Cardiac muscle cell (in vitro differentiated cells and primary cell): ENCODE measurements around the gene DELE1. TPM values are rescaled to one million over a fixed set of nuclear protein-coding genes. Genes with fewer than 3 reads are reported as not detected.
"Not testable (repeated sequence)": the region's sequence is repeated elsewhere in the genome, so short reads cannot be mapped to it uniquely, and the experiment has no call there.

Experiments
- DNase-seq, 2 donors: peaks; one replicate each; pipeline versions ENCODE4 v3.0.0 to v3.0.0-alpha.2; 2010 to 2017; ENCODE audit warnings: low read depth in 1 of 2, low spot score in 1 of 2
- H3K27ac ChIP-seq: fragments of 200-600 bp; sonication (generic); 2 replicates; pipeline ENCODE4 v1.5.1; 2016
- H3K27me3 ChIP-seq: fragments of 200-600 bp; sonication (generic); 2 replicates; pipeline ENCODE4 v1.6.0; 2016; ENCODE audit warnings: control low read depth
- H3K36me3 ChIP-seq: fragments of 200-600 bp; sonication (generic); 2 replicates; pipeline ENCODE4 v1.5.1; 2016; ENCODE audit warnings: control low read depth
- H3K4me1 ChIP-seq: fragments of 200-600 bp; sonication (generic); 2 replicates; pipeline ENCODE4 v1.8.1; 2017; ENCODE audit warnings: low read depth, mild to moderate bottlenecking, mixed run types
- H3K4me3 ChIP-seq: fragments of 200-600 bp; sonication (generic); 2 replicates; pipeline ENCODE4 v1.5.1; 2016; ENCODE audit warnings: mild to moderate bottlenecking
- H3K9me3 ChIP-seq: fragments of 200-600 bp; sonication (generic); 2 replicates; pipeline ENCODE4 v1.5.1; 2017; ENCODE audit warnings: low read depth, mild to moderate bottlenecking, control low read depth
- CTCF ChIP-seq: IDR thresholded peaks from 2 replicates; pipeline ENCODE4 v1.5.1; 2012; ENCODE audit warnings: low read depth, mild to moderate bottlenecking, low read length
- polyA plus RNA-seq: library from polyadenylated mRNA; unstranded; fragments of >200 nt; fragmentation: Nextera tagmentation; extraction: Ambion mirVana; gene quantifications from 2 replicates; pipeline ENCODE4 v1.2.1, GENCODE V29; 2016
- total RNA-seq: library from RNA; depleted of rRNA; stranded (reverse); fragments of >200 nt; gene quantifications from 2 replicates; pipeline ENCODE4 v1.2.3, GENCODE V29; 2016

Gene DELE1
- total and polyA plus RNA-seq, 2 experiments from 2014 or later = 58.1 to 101 TPM

- H3K27ac ChIP-seq = no peak overlapping the region
- H3K36me3 ChIP-seq = no peaks in the 10 kb centered on the region
- DNase-seq = no peak
- peaks cover 6% of the 10 kb centered on the region for H3K4me1 ChIP-seq
- H3K27me3 ChIP-seq = no peaks in the 10 kb centered on the region
- no peaks in the 10 kb centered on the region for H3K9me3 ChIP-seq
- H3K4me3 ChIP-seq = no peak overlapping the region
- no peak for TF ChIP-seq CTCF
These were observed 4.2 kb upstream of the DELE1 start for GRCh38 chr5:141919218-141920119.

- H3K9me3 ChIP-seq = no peaks in the 10 kb centered on the region
- DNase-seq = no peak
- H3K36me3 ChIP-seq = no peaks in the 10 kb centered on the region
- H3K27me3 ChIP-seq = no peaks in the 10 kb centered on the region
- H3K27ac ChIP-seq = no peak overlapping the region
- no peak for TF ChIP-seq CTCF
- H3K4me1 ChIP-seq = peaks cover 7% of the 10 kb centered on the region
- no peak overlapping the region for H3K4me3 ChIP-seq
These were observed 2.9 kb upstream of the DELE1 start for GRCh38 chr5:141920771-141921170.

GRCh38 chr5:141922827-141923447 is 734 bp upstream of the DELE1 start:
- H3K27me3 ChIP-seq, DNase-seq, H3K4me1 ChIP-seq, H3K9me3 ChIP-seq: not testable (repeated sequence)
- Histone ChIP-seq H3K27ac (peak overlapping the region; percentile 95), H3K4me3 (peak overlapping the region; percentile 62), H3K36me3 (peaks cover 15% of the 10 kb centered on the region)

- DNase-seq = no peak
- no peak overlapping the region for H3K27ac ChIP-seq
- H3K27me3 ChIP-seq = no peaks in the 10 kb centered on the region
- H3K9me3 ChIP-seq = no peaks in the 10 kb centered on the region
- no peak for TF ChIP-seq CTCF
- H3K36me3 ChIP-seq = peaks cover 38% of the 10 kb centered on the region
- H3K4me3 ChIP-seq = no peak overlapping the region
- peaks cover 7% of the 10 kb centered on the region for H3K4me1 ChIP-seq
These were observed 2.8 kb downstream of the DELE1 start for GRCh38 chr5:141926434-141926833.

GRCh38 chr5:141928051-141928450 is 4.4 kb downstream of the DELE1 start:
- H3K27ac ChIP-seq = no peak overlapping the region
- H3K4me3 ChIP-seq = no peak overlapping the region
- no peaks in the 10 kb centered on the region for H3K27me3 ChIP-seq
- peaks cover 38% of the 10 kb centered on the region for H3K36me3 ChIP-seq
- no peak for TF ChIP-seq CTCF
- no peak for DNase-seq
- H3K4me1 ChIP-seq = peaks cover 4% of the 10 kb centered on the region
- H3K9me3 ChIP-seq = no peaks in the 10 kb centered on the region
